ENCODE data around the gene IMMP2L.
A peak's percentile ranks its signal among the peaks of the same experiment; 100 is the strongest.

Gene IMMP2L

GRCh38 chr7:110867771-110868170 lies 694.5 kb downstream of the IMMP2L start:
- Histone ChIP-seq H3K27me3 (ENCODE audit: control insufficient read depth, insufficient read depth, low read length, poor library complexity, severe bottlenecking) (no peaks in the 10 kb centered on the region), H3K4me1 (ENCODE audit: control insufficient read depth, insufficient read depth, low read length) (peaks cover 12% of the 10 kb centered on the region), H3K36me3 (ENCODE audit: control insufficient read depth, insufficient read depth, low read length) (no peaks in the 10 kb centered on the region), H3K9me3 (ENCODE audit: control insufficient read depth, low read length) (peaks cover 2% of the 10 kb centered on the region), H3K27ac (ENCODE audit: insufficient read depth, low read depth, low read length, poor library complexity, severe bottlenecking) (peak overlapping the region; percentile 21), H3K4me3 (ENCODE audit: insufficient read depth, low read depth, low read length) (no peak overlapping the region)
- 72 to 79% methylated on average over 4 of the region's 4 CpGs for WGBS, 2 experiments

- H3K4me1 ChIP-seq (ENCODE audit: control insufficient read depth, insufficient read depth, low read length) = peaks cover 8% of the 10 kb centered on the region
- H3K4me3 ChIP-seq (ENCODE audit: insufficient read depth, low read depth, low read length) = no peak overlapping the region
- H3K27ac ChIP-seq (ENCODE audit: insufficient read depth, low read depth, low read length, poor library complexity, severe bottlenecking) = no peak overlapping the region
- H3K27me3 ChIP-seq (ENCODE audit: control insufficient read depth, insufficient read depth, low read length, poor library complexity, severe bottlenecking) = no peaks in the 10 kb centered on the region
- 97 to 100% methylated on average over 2 of the region's 2 CpGs for WGBS, 2 experiments
- H3K36me3 ChIP-seq (ENCODE audit: control insufficient read depth, insufficient read depth, low read length) = no peaks in the 10 kb centered on the region
- peaks cover 2% of the 10 kb centered on the region for H3K9me3 ChIP-seq (ENCODE audit: control insufficient read depth, low read length)
These were observed 699.0 kb downstream of the IMMP2L start for GRCh38 chr7:110863258-110863657.

GRCh38 chr7:110861163-110861562 lies 701.1 kb downstream of the IMMP2L start:
- Histone ChIP-seq H3K4me1 (ENCODE audit: control insufficient read depth, insufficient read depth, low read length) (peaks cover 5% of the 10 kb centered on the region), H3K4me3 (ENCODE audit: insufficient read depth, low read depth, low read length) (no peak overlapping the region), H3K36me3 (ENCODE audit: control insufficient read depth, insufficient read depth, low read length) (no peaks in the 10 kb centered on the region), H3K9me3 (ENCODE audit: control insufficient read depth, low read length) (no peaks in the 10 kb centered on the region), H3K27me3 (ENCODE audit: control insufficient read depth, insufficient read depth, low read length, poor library complexity, severe bottlenecking) (no peaks in the 10 kb centered on the region), H3K27ac (ENCODE audit: insufficient read depth, low read depth, low read length, poor library complexity, severe bottlenecking) (no peak overlapping the region)
- 88 to 92% methylated on average over 4 of the region's 4 CpGs for WGBS, 2 experiments

- H3K27me3 ChIP-seq (ENCODE audit: control insufficient read depth, insufficient read depth, low read length, poor library complexity, severe bottlenecking) = no peaks in the 10 kb centered on the region
- no peaks in the 10 kb centered on the region for H3K9me3 ChIP-seq (ENCODE audit: control insufficient read depth, low read length)
- H3K36me3 ChIP-seq (ENCODE audit: control insufficient read depth, insufficient read depth, low read length) = no peaks in the 10 kb centered on the region
- H3K27ac ChIP-seq (ENCODE audit: insufficient read depth, low read depth, low read length, poor library complexity, severe bottlenecking) = no peak overlapping the region
- peaks cover 5% of the 10 kb centered on the region for H3K4me1 ChIP-seq (ENCODE audit: control insufficient read depth, insufficient read depth, low read length)
- H3K4me3 ChIP-seq (ENCODE audit: insufficient read depth, low read depth, low read length) = no peak overlapping the region
These were observed 705.2 kb downstream of the IMMP2L start for GRCh38 chr7:110857106-110857505.

GRCh38 chr7:110856704-110857103 lies 705.6 kb downstream of the IMMP2L start:
- no peaks in the 10 kb centered on the region for H3K36me3 ChIP-seq (ENCODE audit: control insufficient read depth, insufficient read depth, low read length)
- no peaks in the 10 kb centered on the region for H3K9me3 ChIP-seq (ENCODE audit: control insufficient read depth, low read length)
- 74 to 82% methylated on average over 3 of the region's 3 CpGs for WGBS, 2 experiments
- H3K27me3 ChIP-seq (ENCODE audit: control insufficient read depth, insufficient read depth, low read length, poor library complexity, severe bottlenecking) = no peaks in the 10 kb centered on the region
- peaks cover 5% of the 10 kb centered on the region for H3K4me1 ChIP-seq (ENCODE audit: control insufficient read depth, insufficient read depth, low read length)
- H3K27ac ChIP-seq (ENCODE audit: insufficient read depth, low read depth, low read length, poor library complexity, severe bottlenecking) = no peak overlapping the region
- no peak overlapping the region for H3K4me3 ChIP-seq (ENCODE audit: insufficient read depth, low read depth, low read length)

GRCh38 chr7:110854651-110855050 lies 707.6 kb downstream of the IMMP2L start:
- Histone ChIP-seq H3K27ac (ENCODE audit: insufficient read depth, low read depth, low read length, poor library complexity, severe bottlenecking) (no peak overlapping the region), H3K27me3 (ENCODE audit: control insufficient read depth, insufficient read depth, low read length, poor library complexity, severe bottlenecking) (no peaks in the 10 kb centered on the region), H3K36me3 (ENCODE audit: control insufficient read depth, insufficient read depth, low read length) (no peaks in the 10 kb centered on the region), H3K4me3 (ENCODE audit: insufficient read depth, low read depth, low read length) (no peak overlapping the region), H3K9me3 (ENCODE audit: control insufficient read depth, low read length) (no peaks in the 10 kb centered on the region), H3K4me1 (ENCODE audit: control insufficient read depth, insufficient read depth, low read length) (peaks cover 5% of the 10 kb centered on the region)
- WGBS, 2 experiments = 80 to 100% methylated on average over 1 to 2 of the region's 2 CpGs

GRCh38 chr7:110854166-110854565 lies 708.1 kb downstream of the IMMP2L start:
- Histone ChIP-seq H3K9me3 (ENCODE audit: control insufficient read depth, low read length) (no peaks in the 10 kb centered on the region), H3K36me3 (ENCODE audit: control insufficient read depth, insufficient read depth, low read length) (no peaks in the 10 kb centered on the region), H3K4me1 (ENCODE audit: control insufficient read depth, insufficient read depth, low read length) (peaks cover 5% of the 10 kb centered on the region), H3K27me3 (ENCODE audit: control insufficient read depth, insufficient read depth, low read length, poor library complexity, severe bottlenecking) (no peaks in the 10 kb centered on the region), H3K27ac (ENCODE audit: insufficient read depth, low read depth, low read length, poor library complexity, severe bottlenecking) (no peak overlapping the region), H3K4me3 (ENCODE audit: insufficient read depth, low read depth, low read length) (no peak overlapping the region)

- H3K27ac ChIP-seq (ENCODE audit: insufficient read depth, low read depth, low read length, poor library complexity, severe bottlenecking) = no peak overlapping the region
- WGBS, 2 experiments = 76 to 80% methylated on average over 3 of the region's 3 CpGs
- no peak overlapping the region for H3K4me3 ChIP-seq (ENCODE audit: insufficient read depth, low read depth, low read length)
- peaks cover 5% of the 10 kb centered on the region for H3K4me1 ChIP-seq (ENCODE audit: control insufficient read depth, insufficient read depth, low read length)
- H3K36me3 ChIP-seq (ENCODE audit: control insufficient read depth, insufficient read depth, low read length) = no peaks in the 10 kb centered on the region
- H3K9me3 ChIP-seq (ENCODE audit: control insufficient read depth, low read length) = peaks cover 2% of the 10 kb centered on the region
- H3K27me3 ChIP-seq (ENCODE audit: control insufficient read depth, insufficient read depth, low read length, poor library complexity, severe bottlenecking) = no peaks in the 10 kb centered on the region
These were observed 709.0 kb downstream of the IMMP2L start for GRCh38 chr7:110853263-110853662.

GRCh38 chr7:110852156-110852940 lies 709.9 kb downstream of the IMMP2L start:
- no peak overlapping the region for H3K4me3 ChIP-seq (ENCODE audit: insufficient read depth, low read depth, low read length)
- peaks cover 5% of the 10 kb centered on the region for H3K4me1 ChIP-seq (ENCODE audit: control insufficient read depth, insufficient read depth, low read length)
- H3K27me3 ChIP-seq (ENCODE audit: control insufficient read depth, insufficient read depth, low read length, poor library complexity, severe bottlenecking) = no peaks in the 10 kb centered on the region
- H3K27ac ChIP-seq (ENCODE audit: insufficient read depth, low read depth, low read length, poor library complexity, severe bottlenecking) = no peak overlapping the region
- no peaks in the 10 kb centered on the region for H3K36me3 ChIP-seq (ENCODE audit: control insufficient read depth, insufficient read depth, low read length)
- peaks cover 2% of the 10 kb centered on the region for H3K9me3 ChIP-seq (ENCODE audit: control insufficient read depth, low read length)
- WGBS, 2 experiments = 91 to 93% methylated on average over 3 to 4 of the region's 4 CpGs

- Histone ChIP-seq H3K27me3 (ENCODE audit: control insufficient read depth, insufficient read depth, low read length, poor library complexity, severe bottlenecking) (no peaks in the 10 kb centered on the region), H3K4me3 (ENCODE audit: insufficient read depth, low read depth, low read length) (no peak overlapping the region), H3K36me3 (ENCODE audit: control insufficient read depth, insufficient read depth, low read length) (no peaks in the 10 kb centered on the region), H3K9me3 (ENCODE audit: control insufficient read depth, low read length) (peaks cover 2% of the 10 kb centered on the region), H3K4me1 (ENCODE audit: control insufficient read depth, insufficient read depth, low read length) (no peaks in the 10 kb centered on the region), H3K27ac (ENCODE audit: insufficient read depth, low read depth, low read length, poor library complexity, severe bottlenecking) (no peak overlapping the region)
- 86 to 98% methylated on average over 2 to 3 of the region's 3 CpGs for WGBS, 2 experiments
These were observed 712.1 kb downstream of the IMMP2L start for GRCh38 chr7:110850224-110850623.
